Measurements from ENCODE around the gene BAIAP2. TPM values are rescaled to one million over a fixed set of nuclear protein-coding genes. Genes with fewer than 3 reads are reported as not detected.
A peak's percentile ranks its signal among the peaks of the same experiment; 100 is the strongest.

BAIAP2 gene
- total and polyA plus RNA-seq, 2 of the 13 experiments (the other 11 are each of a cell fraction or from before 2014, with no cell fraction given) = 22.5 to 24.0 TPM

GRCh38 chr17:81097134-81097942 lies 62.4 kb downstream of the BAIAP2 start (continued):
- TF ChIP-seq MZF1 (CRISPR knock-in tag; IDR thresholded peaks at IDR 0.05; ENCODE audit: borderline replicate concordance) = no peak
- no peak for TF ChIP-seq FLYWCH1 (CRISPR knock-in tag; IDR thresholded peaks at IDR 0.05)
- TF ChIP-seq BORCS8-MEF2B (CRISPR knock-in tag; IDR thresholded peaks at IDR 0.05) = no peak; the same call in 1 of the 2 replicates
- peak; percentile 52; the same call in 1 of the 2 replicates for TF ChIP-seq ZNF362 (CRISPR knock-in tag; IDR thresholded peaks at IDR 0.05; ENCODE audit: borderline replicate concordance)
- no peak for TF ChIP-seq ZNF75D (CRISPR knock-in tag; IDR thresholded peaks at IDR 0.05; ENCODE audit: borderline replicate concordance)
- no peak for TF ChIP-seq ZNF549 (CRISPR knock-in tag; IDR thresholded peaks at IDR 0.05)
- TF ChIP-seq ZNF777 (CRISPR knock-in tag; IDR thresholded peaks at IDR 0.05) = 0 out of 2 replicates have a peak, but pooled peaks have one; percentile 21
- peak; percentile 15; the same call in 1 of the 2 replicates for TF ChIP-seq MAFF (IDR thresholded peaks at IDR 0.05; ENCODE audit: low read depth, low read length)
- no peak for TF ChIP-seq GFI1 (CRISPR knock-in tag; IDR thresholded peaks at IDR 0.05; ENCODE audit: borderline replicate concordance)
- no peak for TF ChIP-seq EZH2 (conservative IDR thresholded peaks at IDR 0.05; ENCODE audit: low read depth, low read length)
- no peak for TF ChIP-seq HBP1 (CRISPR knock-in tag; IDR thresholded peaks at IDR 0.05; ENCODE audit: low read depth)
- TF ChIP-seq MIXL1 (CRISPR knock-in tag; IDR thresholded peaks at IDR 0.05) = 0 out of 2 replicates have a peak, but pooled peaks have one; percentile 28
- TF ChIP-seq CCAR2 (optimal IDR thresholded peaks at IDR 0.05; ENCODE audit: low read depth, low read length) = no peak
- no peak for TF ChIP-seq ZBTB10 (CRISPR knock-in tag; IDR thresholded peaks at IDR 0.05; ENCODE audit: borderline replicate concordance)
- no peak for TF ChIP-seq ZNF546 (CRISPR knock-in tag; conservative IDR thresholded peaks at IDR 0.05)
- no peak for TF ChIP-seq SCMH1 (CRISPR knock-in tag; IDR thresholded peaks at IDR 0.05; ENCODE audit: borderline replicate concordance)
- TF ChIP-seq DRAP1 (CRISPR knock-in tag; IDR thresholded peaks at IDR 0.05) = no peak; the same call in 1 of the 2 replicates
- TF ChIP-seq NAIF1 (CRISPR knock-in tag; IDR thresholded peaks at IDR 0.05; ENCODE audit: borderline replicate concordance) = no peak
- TF ChIP-seq ETS1 (CRISPR knock-in tag; IDR thresholded peaks at IDR 0.05) = no peak
- no peak for TF ChIP-seq ZNF101 (CRISPR knock-in tag; IDR thresholded peaks at IDR 0.05; ENCODE audit: borderline replicate concordance, low read depth)
- no peak for TF ChIP-seq SMYD3 (CRISPR knock-in tag; IDR thresholded peaks at IDR 0.05)
- no peak for TF ChIP-seq REXO4 (CRISPR knock-in tag; IDR thresholded peaks at IDR 0.05; ENCODE audit: borderline replicate concordance)
- no peak for TF ChIP-seq ZNF256 (CRISPR knock-in tag; conservative IDR thresholded peaks at IDR 0.05)
- TF ChIP-seq KLF9 (CRISPR knock-in tag; IDR thresholded peaks at IDR 0.05; ENCODE audit: low read depth) = no peak
